WTC11 (cell line): Measurements from ENCODE around the gene METTL3. TPM values are rescaled to one million over a fixed set of nuclear protein-coding genes. Genes with fewer than 3 reads are reported as not detected.
A peak's percentile ranks its signal among the peaks of the same experiment; 100 is the strongest.

ENCODE experiments used
- ATAC-seq: fragments of 200-7000 bp; cut with Tn5 transposase; 2 replicates; pipeline ENCODE4 v1.10.0; 2021; ENCODE audit warnings: mild to moderate bottlenecking, moderate library complexity
- CTCF ChIA-PET: fragments of 300-600 bp; sonication (Branson Sonifier 250); formaldehyde crosslinking; loops from one replicate; lab custom pipeline; 2021; ENCODE audit warnings: antibody characterized with exemption; lab: Charles Lee
- POLR2A ChIA-PET: fragments of 350-600 bp; sonication (Branson Sonifier 250); formaldehyde crosslinking; loops from one replicate; lab custom pipeline; 2021; ENCODE audit warnings: antibody characterized with exemption; lab: Charles Lee
- DNase-seq: peaks from one replicate; pipeline ENCODE4 v3.0.0; 2021; ENCODE audit warnings: low spot score
- H3K27ac Mint-ChIP-seq: 2 replicates; pipeline ENCODE4 v1.8.0; 2021; ENCODE audit warnings: mixed read lengths
- H3K27me3 Mint-ChIP-seq: 2 replicates; pipeline ENCODE4 v1.8.0; 2021; ENCODE audit warnings: low read depth, mild to moderate bottlenecking, moderate library complexity, mixed read lengths
- H3K36me3 Mint-ChIP-seq: 2 replicates; pipeline ENCODE4 v1.8.0; 2021; ENCODE audit warnings: mixed read lengths
- H3K4me1 Mint-ChIP-seq: 2 replicates; pipeline ENCODE4 v1.8.0; 2022; ENCODE audit warnings: mixed read lengths
- H3K4me3 Mint-ChIP-seq: 2 replicates; pipeline ENCODE4 v1.8.0; 2021; ENCODE audit warnings: mild to moderate bottlenecking, moderate library complexity, mixed read lengths
- H3K9me3 Mint-ChIP-seq: 2 replicates; pipeline ENCODE4 v1.8.0; 2021; ENCODE audit warnings: mixed read lengths
- ATF1 ChIP-seq: sonication (generic); formaldehyde crosslinking; IDR thresholded peaks from 2 replicates; pipeline ENCODE4 v1.8.1; 2023; ENCODE audit warnings: mild to moderate bottlenecking, moderate library complexity, missing genetic modification reagents
- CBFB ChIP-seq: sonication (generic); formaldehyde crosslinking; IDR thresholded peaks from 2 replicates; pipeline ENCODE4 v1.8.1; 2022; ENCODE audit warnings: mild to moderate bottlenecking, low read depth, missing genetic modification reagents
- FOXP1 ChIP-seq: sonication (generic); formaldehyde crosslinking; IDR thresholded peaks from 2 replicates; pipeline ENCODE4 v1.8.0; 2022; ENCODE audit warnings: missing genetic modification reagents, mild to moderate bottlenecking, moderate library complexity, borderline replicate concordance
- GABPB1 ChIP-seq: sonication (generic); formaldehyde crosslinking; IDR thresholded peaks from 2 replicates; pipeline ENCODE4 v1.8.1; 2023; ENCODE audit warnings: mild to moderate bottlenecking, missing genetic modification reagents
- JUN ChIP-seq: sonication (generic); formaldehyde crosslinking; IDR thresholded peaks from 2 replicates; pipeline ENCODE4 v1.8.0; 2023; ENCODE audit warnings: mild to moderate bottlenecking, missing genetic modification reagents
- NR2C2 ChIP-seq: sonication (generic); formaldehyde crosslinking; IDR thresholded peaks from 2 replicates; pipeline ENCODE4 v1.8.0; 2022; ENCODE audit warnings: mild to moderate bottlenecking, missing genetic modification reagents
- RELA ChIP-seq: sonication (generic); formaldehyde crosslinking; IDR thresholded peaks from 2 replicates; pipeline ENCODE4 v1.8.1; 2022; ENCODE audit warnings: missing genetic modification reagents, mild to moderate bottlenecking, borderline replicate concordance
- ZNF121 ChIP-seq: sonication (generic); formaldehyde crosslinking; IDR thresholded peaks from 2 replicates; pipeline ENCODE4 v1.8.0; 2023; ENCODE audit warnings: missing genetic modification reagents
- ZNF232 ChIP-seq: sonication (generic); formaldehyde crosslinking; IDR thresholded peaks from 2 replicates; pipeline ENCODE4 v1.8.0; 2022; ENCODE audit warnings: mild to moderate bottlenecking, missing genetic modification reagents
- total RNA-seq: library from RNA; stranded (reverse); gene quantifications from 3 replicates; pipeline ENCODE4 v1.2.3, GENCODE V29; 2021
- TF ChIP-seq, protein P1 (sequence below): sonication (generic); formaldehyde crosslinking; IDR thresholded peaks from 2 replicates; pipeline ENCODE4 v1.8.0; 2023; ENCODE audit warnings: missing genetic modification reagents
- TF ChIP-seq, protein P2 (sequence below): fragments of 250-450 bp; sonication (Bioruptor Pico); IDR thresholded peaks from 2 replicates; pipeline ENCODE4 v1.9.0; 2021; ENCODE audit warnings: mild to moderate bottlenecking
- TF ChIP-seq, protein P3 (sequence below): sonication (generic); formaldehyde crosslinking; IDR thresholded peaks from 2 replicates; pipeline ENCODE4 v1.8.0; 2022; ENCODE audit warnings: mild to moderate bottlenecking, missing genetic modification reagents
- TF ChIP-seq, protein P4 (sequence below): sonication (generic); formaldehyde crosslinking; IDR thresholded peaks from 2 replicates; pipeline ENCODE4 v1.8.1; 2022; ENCODE audit warnings: mild to moderate bottlenecking, moderate library complexity, missing genetic modification reagents
- TF ChIP-seq, protein P5 (sequence below): sonication (generic); formaldehyde crosslinking; IDR thresholded peaks from 2 replicates; pipeline ENCODE4 v1.8.0; 2022; ENCODE audit warnings: mild to moderate bottlenecking, missing genetic modification reagents

The METTL3 gene
- total RNA-seq, 1 experiment from 2014 or later: 93.2 TPM

DNA sequence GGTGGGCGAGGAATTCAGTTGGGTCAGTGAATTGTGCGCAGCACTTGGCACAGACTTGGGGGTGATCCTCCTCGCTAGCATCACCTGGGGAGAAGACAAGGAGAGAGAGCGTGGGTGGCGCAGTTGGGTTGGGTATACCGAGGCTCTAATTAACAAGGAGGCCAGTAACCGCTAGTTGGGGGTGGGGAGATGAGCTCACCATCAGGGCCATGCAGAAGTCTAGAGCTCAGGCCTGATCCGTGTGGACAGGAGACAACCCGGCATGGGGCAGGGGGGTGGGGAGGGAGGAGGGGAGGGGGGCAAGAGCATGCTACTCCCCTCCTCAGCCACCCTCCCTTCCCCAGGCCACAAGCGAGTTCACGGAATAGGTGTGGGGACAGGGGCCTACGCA is 14.4 kb upstream of the METTL3 start:
- Mint-ChIP-seq H3K9me3 (no peaks in the 10 kb centered on the region), H3K27me3 (no peaks in the 10 kb centered on the region), H3K27ac (peak overlapping the region; percentile 98), H3K4me3 (peak overlapping the region; percentile 97), H3K36me3 (peaks cover 52% of the 10 kb centered on the region), H3K4me1 (peaks cover 82% of the 10 kb centered on the region)
- ChIA-PET CTCF (interaction anchor here (0.6 to 4.5 kb wide), 13 partner anchors 9 to 206 kb away, joined by 3 to 60 read pairs (median 10); partner anchors contain the start of genes CHD8, METTL3 and RAB2B), POLR2A (interaction anchor here (0.6 to 4.5 kb wide), 12 partner anchors 8 to 1182 kb away, joined by 3 to 76 read pairs (median 10); partner anchors contain the start of genes METTL3, PARP2 and TOX4)
- TF ChIP-seq GABPB1 (no peak), NR2C2 (CRISPR knock-in tag) (no peak), ATF1 (CRISPR knock-in tag) (no peak), CBFB (CRISPR knock-in tag) (no peak), ZNF232 (CRISPR knock-in tag) (no peak), FOXP1 (no peak), RELA (CRISPR knock-in tag) (no peak)
- TF ChIP-seq, protein P1, sequence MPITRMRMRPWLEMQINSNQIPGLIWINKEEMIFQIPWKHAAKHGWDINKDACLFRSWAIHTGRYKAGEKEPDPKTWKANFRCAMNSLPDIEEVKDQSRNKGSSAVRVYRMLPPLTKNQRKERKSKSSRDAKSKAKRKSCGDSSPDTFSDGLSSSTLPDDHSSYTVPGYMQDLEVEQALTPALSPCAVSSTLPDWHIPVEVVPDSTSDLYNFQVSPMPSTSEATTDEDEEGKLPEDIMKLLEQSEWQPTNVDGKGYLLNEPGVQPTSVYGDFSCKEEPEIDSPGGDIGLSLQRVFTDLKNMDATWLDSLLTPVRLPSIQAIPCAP (CRISPR knock-in tag): no peak
- TF ChIP-seq, protein P2, sequence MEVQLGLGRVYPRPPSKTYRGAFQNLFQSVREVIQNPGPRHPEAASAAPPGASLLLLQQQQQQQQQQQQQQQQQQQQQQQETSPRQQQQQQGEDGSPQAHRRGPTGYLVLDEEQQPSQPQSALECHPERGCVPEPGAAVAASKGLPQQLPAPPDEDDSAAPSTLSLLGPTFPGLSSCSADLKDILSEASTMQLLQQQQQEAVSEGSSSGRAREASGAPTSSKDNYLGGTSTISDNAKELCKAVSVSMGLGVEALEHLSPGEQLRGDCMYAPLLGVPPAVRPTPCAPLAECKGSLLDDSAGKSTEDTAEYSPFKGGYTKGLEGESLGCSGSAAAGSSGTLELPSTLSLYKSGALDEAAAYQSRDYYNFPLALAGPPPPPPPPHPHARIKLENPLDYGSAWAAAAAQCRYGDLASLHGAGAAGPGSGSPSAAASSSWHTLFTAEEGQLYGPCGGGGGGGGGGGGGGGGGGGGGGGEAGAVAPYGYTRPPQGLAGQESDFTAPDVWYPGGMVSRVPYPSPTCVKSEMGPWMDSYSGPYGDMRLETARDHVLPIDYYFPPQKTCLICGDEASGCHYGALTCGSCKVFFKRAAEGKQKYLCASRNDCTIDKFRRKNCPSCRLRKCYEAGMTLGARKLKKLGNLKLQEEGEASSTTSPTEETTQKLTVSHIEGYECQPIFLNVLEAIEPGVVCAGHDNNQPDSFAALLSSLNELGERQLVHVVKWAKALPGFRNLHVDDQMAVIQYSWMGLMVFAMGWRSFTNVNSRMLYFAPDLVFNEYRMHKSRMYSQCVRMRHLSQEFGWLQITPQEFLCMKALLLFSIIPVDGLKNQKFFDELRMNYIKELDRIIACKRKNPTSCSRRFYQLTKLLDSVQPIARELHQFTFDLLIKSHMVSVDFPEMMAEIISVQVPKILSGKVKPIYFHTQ (CRISPR knock-in tag): no peak
- TF ChIP-seq, protein P3, sequence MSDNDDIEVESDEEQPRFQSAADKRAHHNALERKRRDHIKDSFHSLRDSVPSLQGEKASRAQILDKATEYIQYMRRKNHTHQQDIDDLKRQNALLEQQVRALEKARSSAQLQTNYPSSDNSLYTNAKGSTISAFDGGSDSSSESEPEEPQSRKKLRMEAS (CRISPR knock-in tag): no peak
- ATAC-seq (peak; percentile 2), DNase-seq (no peak)

DNA sequence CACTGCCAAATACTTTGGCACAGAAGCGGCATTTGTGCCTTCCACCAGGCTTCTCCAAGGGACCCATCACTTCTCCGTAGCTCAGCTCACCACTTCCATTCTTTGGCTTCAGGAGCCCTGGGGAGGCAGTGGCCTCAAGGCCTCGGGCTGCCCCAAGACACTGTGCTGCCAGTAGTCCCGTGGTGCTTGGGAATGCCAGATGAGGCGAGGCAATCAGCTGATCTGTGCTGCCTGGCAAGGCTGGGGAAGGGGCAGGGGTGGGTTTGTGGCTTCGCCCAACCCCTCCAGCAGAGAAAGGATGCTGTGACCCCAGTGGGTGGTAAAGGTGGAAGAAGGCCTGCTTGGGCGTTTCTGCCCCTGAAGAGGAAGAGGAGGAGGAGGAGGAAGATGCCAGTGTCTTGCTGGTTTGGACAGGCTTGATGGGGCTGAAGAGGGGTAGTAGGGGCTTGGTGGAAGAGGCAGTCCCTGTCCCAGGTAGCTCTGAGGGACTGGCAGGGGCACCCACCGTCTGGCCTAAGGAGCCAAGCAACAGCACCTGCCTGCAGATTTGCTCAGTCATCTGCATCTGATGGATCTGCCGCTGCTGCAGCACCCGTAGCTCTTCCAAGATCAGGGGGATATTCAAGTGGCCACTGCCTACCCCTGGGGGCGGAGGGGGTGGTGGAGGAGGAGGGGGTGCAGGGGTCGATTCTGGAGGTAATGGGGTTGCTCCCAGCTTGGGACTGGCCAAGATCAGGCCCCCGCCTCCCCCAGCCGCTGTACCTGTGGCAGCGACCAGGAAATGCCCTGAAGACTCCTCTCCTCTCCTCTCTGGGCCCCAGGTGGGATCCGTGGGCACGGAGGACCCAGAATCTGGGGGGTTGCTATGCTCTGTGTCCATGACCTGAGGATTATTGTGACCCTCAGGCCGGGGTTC is 13.7 kb upstream of the METTL3 start:
- H3K4me1 Mint-ChIP-seq: peaks cover 81% of the 10 kb centered on the region
- H3K9me3 Mint-ChIP-seq: no peaks in the 10 kb centered on the region
- ChIA-PET POLR2A (interaction anchor here (2.1 to 4.5 kb wide), 5 partner anchors 11 to 26 kb away, joined by 9 to 76 read pairs (median 30); partner anchors contain the start of gene METTL3), CTCF (interaction anchor here (0.6 to 4.5 kb wide), 6 partner anchors 14 to 205 kb away, joined by 3 to 60 read pairs (median 18); partner anchors contain the start of genes CHD8 and METTL3)
- H3K27me3 Mint-ChIP-seq: no peaks in the 10 kb centered on the region
- H3K4me3 Mint-ChIP-seq: peak overlapping the region; percentile 97
- DNase-seq (no peak), ATAC-seq (no peak)
- peak overlapping the region; percentile 98 for H3K27ac Mint-ChIP-seq
- TF ChIP-seq, protein P4, sequence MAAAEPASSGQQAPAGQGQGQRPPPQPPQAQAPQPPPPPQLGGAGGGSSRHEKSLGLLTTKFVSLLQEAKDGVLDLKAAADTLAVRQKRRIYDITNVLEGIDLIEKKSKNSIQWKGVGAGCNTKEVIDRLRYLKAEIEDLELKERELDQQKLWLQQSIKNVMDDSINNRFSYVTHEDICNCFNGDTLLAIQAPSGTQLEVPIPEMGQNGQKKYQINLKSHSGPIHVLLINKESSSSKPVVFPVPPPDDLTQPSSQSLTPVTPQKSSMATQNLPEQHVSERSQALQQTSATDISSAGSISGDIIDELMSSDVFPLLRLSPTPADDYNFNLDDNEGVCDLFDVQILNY (CRISPR knock-in tag): no peak
- peak; percentile 63; the same call in 1 of the 2 replicates for TF ChIP-seq ZNF121
- H3K36me3 Mint-ChIP-seq: peaks cover 56% of the 10 kb centered on the region

DNA sequence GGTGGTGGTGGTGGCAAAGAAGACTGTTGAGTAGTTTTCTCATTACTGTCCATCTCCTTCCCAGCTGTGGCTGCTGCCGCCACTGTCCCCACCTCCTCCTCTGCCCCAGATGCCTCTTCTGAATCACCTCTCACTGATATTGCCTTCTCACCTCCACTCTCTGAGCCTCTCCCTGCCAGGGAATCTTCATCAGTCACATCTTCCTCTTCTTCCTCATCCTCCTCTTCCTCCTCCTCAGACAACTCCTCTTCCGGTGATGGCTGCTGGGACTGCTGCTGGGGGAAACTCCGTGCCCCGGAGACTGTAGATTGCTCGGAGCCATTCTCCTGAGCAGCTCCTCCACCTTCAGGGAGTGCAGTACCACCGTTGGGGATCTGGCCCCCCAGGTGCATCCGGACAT is 12.1 kb upstream of the METTL3 start:
- ATAC-seq: no peak
- peaks cover 51% of the 10 kb centered on the region for H3K36me3 Mint-ChIP-seq
- H3K27me3 Mint-ChIP-seq: no peaks in the 10 kb centered on the region
- TF ChIP-seq, protein P5, sequence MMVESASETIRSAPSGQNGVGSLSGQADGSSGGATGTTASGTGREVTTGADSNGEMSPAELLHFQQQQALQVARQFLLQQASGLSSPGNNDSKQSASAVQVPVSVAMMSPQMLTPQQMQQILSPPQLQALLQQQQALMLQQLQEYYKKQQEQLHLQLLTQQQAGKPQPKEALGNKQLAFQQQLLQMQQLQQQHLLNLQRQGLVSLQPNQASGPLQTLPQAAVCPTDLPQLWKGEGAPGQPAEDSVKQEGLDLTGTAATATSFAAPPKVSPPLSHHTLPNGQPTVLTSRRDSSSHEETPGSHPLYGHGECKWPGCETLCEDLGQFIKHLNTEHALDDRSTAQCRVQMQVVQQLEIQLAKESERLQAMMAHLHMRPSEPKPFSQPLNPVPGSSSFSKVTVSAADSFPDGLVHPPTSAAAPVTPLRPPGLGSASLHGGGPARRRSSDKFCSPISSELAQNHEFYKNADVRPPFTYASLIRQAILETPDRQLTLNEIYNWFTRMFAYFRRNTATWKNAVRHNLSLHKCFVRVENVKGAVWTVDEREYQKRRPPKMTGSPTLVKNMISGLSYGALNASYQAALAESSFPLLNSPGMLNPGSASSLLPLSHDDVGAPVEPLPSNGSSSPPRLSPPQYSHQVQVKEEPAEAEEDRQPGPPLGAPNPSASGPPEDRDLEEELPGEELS: 0 out of 2 replicates have a peak, but pooled peaks have one; percentile 20
- no peak for TF ChIP-seq JUN
- TF ChIP-seq, all 79 proteins: peak for 1
- CTCF ChIA-PET: interaction anchor here (1.0 to 1.9 kb wide), 7 partner anchors 12 to 483 kb away, joined by 3 to 8 read pairs (median 4); partner anchors contain the start of genes CHD8 and METTL3
- Mint-ChIP-seq H3K4me1 (peaks cover 73% of the 10 kb centered on the region), H3K9me3 (no peaks in the 10 kb centered on the region), H3K4me3 (peak overlapping the region; percentile 97), H3K27ac (peak overlapping the region; percentile 93)
- POLR2A ChIA-PET: interaction anchor here (2.5 kb wide), 1 partner anchor 12 kb away, joined by 9 read pairs; the partner anchor contains the start of gene METTL3
- no peak for DNase-seq
